T-helper 17 cell (primary cell): Measurements from ENCODE around the gene POLE. TPM values are rescaled to one million over a fixed set of nuclear protein-coding genes. Genes with fewer than 3 reads are reported as not detected.
A peak's percentile ranks its signal among the peaks of the same experiment; 100 is the strongest.

ENCODE experiments used
- ATAC-seq: fragments of 150-1000 bp; cut with Tn5 transposase; 2 replicates; pipeline ENCODE4 v1.10.0; 2021; ENCODE audit warnings: mild to moderate bottlenecking, moderate library complexity
- DNase-seq, 3 donors: peaks; one replicate each; pipeline versions ENCODE4 v3.0.0 to v3.0.0-alpha.2; 2020 to 2021
- H3K9me3 ChIP-seq: one replicate; pipeline ENCODE4 v1.7.0; 2013; ENCODE audit warnings: low read length, mild to moderate bottlenecking; ENCODE audit not compliant: control insufficient read depth, poor library complexity, severe bottlenecking
- H3K27ac Mint-ChIP-seq: one replicate; pipeline ENCODE4 v1.8.0; 2022; ENCODE audit warnings: mild to moderate bottlenecking, moderate library complexity, mixed read lengths
- H3K27me3 Mint-ChIP-seq: one replicate; pipeline ENCODE4 v1.8.0; 2022; ENCODE audit warnings: mixed read lengths
- H3K36me3 Mint-ChIP-seq: one replicate; pipeline ENCODE4 v1.8.0; 2022; ENCODE audit warnings: low read depth, mixed read lengths
- H3K4me1 Mint-ChIP-seq: one replicate; pipeline ENCODE4 v1.8.0; 2022; ENCODE audit warnings: mild to moderate bottlenecking, mixed read lengths
- H3K4me3 Mint-ChIP-seq: one replicate; pipeline ENCODE4 v1.8.0; 2022; ENCODE audit warnings: mild to moderate bottlenecking, moderate library complexity, mixed read lengths
- total RNA-seq, 4 donors: library from RNA in 2 of 4; stranded (reverse) in 2 of 4; gene quantifications; one replicate each; pipeline ENCODE4 v1.2.3 and lab custom pipeline; 2022 to 2026

POLE gene
- total RNA-seq, 2 donors from 2014 or later = 50.4 to 54.7 TPM

DNA sequence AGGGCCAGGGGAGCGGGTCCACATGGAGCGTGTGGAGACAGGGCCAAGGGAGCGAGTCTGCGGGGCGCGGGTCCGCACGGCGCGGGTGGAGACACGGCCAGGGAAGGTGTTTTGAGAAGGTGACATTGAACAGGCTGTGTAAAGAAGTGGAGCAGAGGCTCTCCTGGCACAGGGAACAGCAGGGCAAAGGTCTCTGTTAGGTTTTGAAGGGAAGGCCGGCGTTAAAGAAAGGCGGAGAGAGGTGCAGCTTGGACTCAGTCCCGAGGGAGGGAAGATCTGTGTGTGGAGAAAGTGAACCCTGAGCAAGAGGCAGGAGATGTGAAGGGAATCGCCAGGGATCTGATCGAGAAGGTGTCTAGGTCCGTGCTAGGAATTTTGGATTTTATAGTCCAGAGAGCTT, 2.1 kb upstream of the POLE start:
- Mint-ChIP-seq H3K4me1 (peaks cover 15% of the 10 kb centered on the region), H3K27ac (peak overlapping the region; percentile 72), H3K27me3 (no peaks in the 10 kb centered on the region), H3K36me3 (no peaks in the 10 kb centered on the region), H3K4me3 (peak overlapping the region; percentile 74)
- H3K9me3 ChIP-seq = no peaks in the 10 kb centered on the region
- DNase-seq = no peak
- ATAC-seq = no peak

DNA sequence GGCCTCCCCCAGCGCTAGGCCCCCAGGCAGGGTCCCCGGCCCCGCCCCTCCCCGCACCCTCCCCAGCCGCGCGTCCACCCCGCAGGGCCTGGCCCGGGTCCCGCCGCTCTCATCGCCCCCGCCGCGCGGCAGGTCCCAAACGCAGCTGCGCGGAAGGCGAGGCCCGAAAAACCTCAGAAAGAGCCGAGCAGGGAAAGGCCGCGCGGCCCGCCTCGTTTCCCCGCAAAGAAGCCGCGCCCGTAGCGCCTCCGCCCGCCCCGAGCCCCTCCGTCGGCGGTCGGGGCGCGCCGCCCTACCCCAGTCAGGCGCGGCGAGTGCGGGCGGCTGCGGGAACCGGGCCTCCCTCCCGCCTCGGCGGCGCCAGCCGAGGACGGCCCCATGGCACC, 324 bp downstream of the POLE start:
- no peaks in the 10 kb centered on the region for H3K9me3 ChIP-seq
- H3K36me3 Mint-ChIP-seq = no peaks in the 10 kb centered on the region
- H3K27me3 Mint-ChIP-seq = no peaks in the 10 kb centered on the region
- H3K4me1 Mint-ChIP-seq = peaks cover 15% of the 10 kb centered on the region
- peak overlapping the region; percentile 45 for H3K27ac Mint-ChIP-seq
- DNase-seq (no peak), ATAC-seq (no peak)
- peak overlapping the region; percentile 89 for H3K4me3 Mint-ChIP-seq

DNA sequence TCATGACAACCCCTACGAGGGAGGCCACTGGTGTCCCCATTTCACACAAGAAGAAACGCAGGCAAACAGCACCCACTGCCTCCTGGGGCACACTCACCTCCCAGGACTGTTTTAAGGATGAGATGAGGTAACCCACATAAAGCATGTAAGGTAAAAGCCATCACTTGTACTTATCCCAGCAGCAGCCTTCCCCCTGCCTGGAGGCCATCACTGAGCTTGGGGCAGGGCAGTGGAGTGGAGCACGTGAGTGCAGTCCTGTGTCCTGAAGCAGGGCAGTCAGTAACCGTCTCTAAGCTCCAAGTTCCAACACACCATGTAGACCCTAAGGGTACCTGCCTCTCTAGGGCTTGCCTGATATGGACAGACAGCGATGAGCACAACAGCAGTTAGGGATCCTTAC, 1.7 kb downstream of the POLE start:
- no peak overlapping the region for H3K27ac Mint-ChIP-seq
- no peaks in the 10 kb centered on the region for H3K27me3 Mint-ChIP-seq
- H3K36me3 Mint-ChIP-seq = no peaks in the 10 kb centered on the region
- H3K4me3 Mint-ChIP-seq = peak overlapping the region; percentile 53
- no peak for DNase-seq
- H3K4me1 Mint-ChIP-seq = peaks cover 15% of the 10 kb centered on the region
- H3K9me3 ChIP-seq = no peaks in the 10 kb centered on the region
- ATAC-seq = no peak

DNA sequence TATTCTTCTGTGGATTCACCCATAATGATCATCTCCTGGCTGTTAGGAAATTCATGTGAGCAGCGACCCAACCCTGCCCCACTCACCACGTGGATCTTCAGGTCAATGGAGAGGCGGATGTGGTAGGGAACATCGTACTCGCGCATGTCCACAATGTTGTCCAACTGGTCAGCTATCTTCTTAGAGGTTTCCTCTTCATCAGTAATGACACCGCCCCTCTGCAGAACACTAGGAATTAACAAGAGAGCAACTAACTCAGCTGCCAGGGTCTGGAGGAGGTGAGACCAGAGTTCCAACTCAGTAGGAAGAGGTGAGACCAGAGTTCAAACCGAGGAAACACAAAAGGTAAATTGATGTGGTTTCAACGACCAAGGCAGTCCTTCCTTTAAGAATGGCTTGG, 9.7 kb downstream of the POLE start:
- no peak overlapping the region for H3K27ac Mint-ChIP-seq
- DNase-seq = no peak
- no peak for ATAC-seq
- H3K4me3 Mint-ChIP-seq = no peak overlapping the region
- H3K27me3 Mint-ChIP-seq = no peaks in the 10 kb centered on the region
- H3K9me3 ChIP-seq = no peaks in the 10 kb centered on the region
- peaks cover 3% of the 10 kb centered on the region for H3K4me1 Mint-ChIP-seq
- peaks cover 3% of the 10 kb centered on the region for H3K36me3 Mint-ChIP-seq

DNA sequence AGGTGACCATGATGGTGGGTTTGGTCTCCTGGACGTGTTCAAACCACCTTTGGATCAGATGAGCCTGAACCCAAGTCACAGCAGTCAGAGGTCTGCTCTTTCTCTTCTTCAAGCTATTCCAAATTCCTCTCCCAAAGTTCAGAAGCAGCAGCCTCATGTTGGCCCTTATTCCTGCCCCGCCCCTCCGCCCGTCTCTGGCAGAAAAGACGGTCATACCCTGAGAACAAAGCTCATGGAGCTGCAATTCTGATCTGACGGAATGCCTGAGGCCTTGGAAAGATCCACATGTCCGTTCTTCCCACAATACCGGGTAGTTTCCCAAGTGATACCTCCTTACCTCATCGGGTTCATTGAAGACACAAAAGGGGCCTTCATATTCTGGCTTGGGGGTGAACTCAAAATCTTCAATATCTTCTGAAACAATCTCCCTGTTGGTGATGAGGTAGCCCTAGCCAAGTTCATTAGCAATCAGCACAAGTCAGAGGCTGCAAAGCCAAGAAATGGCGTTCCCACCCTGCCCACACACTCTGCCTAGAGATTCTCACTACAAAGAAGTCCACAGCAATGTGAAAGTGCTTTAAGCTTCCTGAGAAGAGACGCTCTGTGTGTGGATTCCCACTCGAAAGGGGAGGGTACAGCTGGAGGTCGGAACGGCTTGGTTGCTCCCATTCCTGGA, 11.2 kb downstream of the POLE start:
- no peak for ATAC-seq
- H3K36me3 Mint-ChIP-seq = peaks cover 6% of the 10 kb centered on the region
- peaks cover 10% of the 10 kb centered on the region for H3K4me1 Mint-ChIP-seq

DNA sequence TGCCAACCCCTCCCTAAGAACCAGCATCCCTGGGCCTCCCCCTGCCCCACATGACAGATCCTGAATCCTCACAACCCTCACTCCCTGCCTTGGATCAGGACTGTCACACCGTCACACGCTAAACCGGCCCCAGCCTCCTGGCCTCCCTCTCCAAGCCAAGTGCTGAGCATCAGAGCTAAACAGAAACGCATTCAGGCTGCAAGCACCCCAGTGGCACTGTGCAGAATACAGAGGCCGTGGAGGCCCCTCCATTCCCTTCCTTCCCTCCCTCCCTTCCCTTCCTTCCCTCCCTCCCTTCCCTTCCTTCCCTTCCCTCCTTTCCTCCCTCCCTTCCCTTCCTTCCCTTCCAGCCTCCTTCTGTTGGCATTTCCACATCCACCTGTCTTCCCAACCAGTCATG, 12.6 kb downstream of the POLE start:
- Mint-ChIP-seq H3K4me3 (peak overlapping the region; percentile 31), H3K27ac (no peak overlapping the region), H3K4me1 (peaks cover 10% of the 10 kb centered on the region), H3K36me3 (peaks cover 6% of the 10 kb centered on the region), H3K27me3 (no peaks in the 10 kb centered on the region)
- no peaks in the 10 kb centered on the region for H3K9me3 ChIP-seq
- ATAC-seq = no peak
- DNase-seq = no peak

More for the DNA sequence above, 11.2 kb downstream of the POLE start:
- H3K9me3 ChIP-seq = no peaks in the 10 kb centered on the region
- Mint-ChIP-seq H3K27ac (no peak overlapping the region), H3K27me3 (no peaks in the 10 kb centered on the region), H3K4me3 (no peak overlapping the region)
- no peak for DNase-seq

DNA sequence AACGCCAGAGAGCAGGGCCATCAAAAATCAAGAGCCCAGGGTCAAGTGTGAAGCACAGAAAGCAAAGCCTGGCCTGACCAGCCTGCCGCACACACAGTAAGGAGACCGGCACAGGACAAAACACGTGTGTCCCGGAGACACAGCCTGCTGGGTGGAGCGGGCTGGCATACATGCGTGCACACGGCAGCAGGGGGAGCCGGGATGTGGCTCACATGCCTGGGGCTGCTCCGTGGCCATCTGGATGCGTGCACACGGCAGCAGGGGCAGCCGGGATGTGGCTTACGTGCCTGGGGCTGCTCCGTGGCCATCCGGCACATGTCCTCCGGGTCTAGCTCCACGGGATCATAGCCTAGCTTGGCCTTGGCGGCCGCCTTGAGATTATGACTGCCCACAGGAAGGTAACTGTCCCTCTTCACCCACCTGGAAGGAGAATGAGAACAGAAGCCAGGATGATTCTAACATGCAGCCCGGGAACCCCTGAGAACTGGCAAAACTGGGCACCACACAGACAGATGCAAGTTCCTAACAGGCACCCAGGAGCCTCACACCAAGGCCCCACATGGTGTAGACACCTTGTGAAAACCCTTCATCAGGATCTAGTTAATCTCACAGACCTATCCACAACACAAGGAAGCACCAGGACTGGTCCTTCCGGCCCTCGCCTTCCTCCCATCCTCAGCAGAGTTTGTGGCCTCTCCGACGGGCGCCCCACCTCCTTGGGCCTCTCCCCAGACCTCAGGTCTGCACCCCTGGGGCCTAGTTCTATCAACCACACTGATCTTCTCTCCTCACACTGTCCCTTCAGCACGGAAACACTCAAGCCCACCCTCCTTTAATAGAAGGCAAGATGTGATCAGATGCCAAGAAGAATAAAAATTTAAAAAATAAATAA, 13.6 kb downstream of the POLE start:
- no peak overlapping the region for H3K4me3 Mint-ChIP-seq
- peaks cover 6% of the 10 kb centered on the region for H3K36me3 Mint-ChIP-seq
- no peaks in the 10 kb centered on the region for H3K27me3 Mint-ChIP-seq
- no peak for ATAC-seq
- H3K27ac Mint-ChIP-seq = no peak overlapping the region
- no peaks in the 10 kb centered on the region for H3K9me3 ChIP-seq
- DNase-seq = no peak
- peaks cover 10% of the 10 kb centered on the region for H3K4me1 Mint-ChIP-seq

DNA sequence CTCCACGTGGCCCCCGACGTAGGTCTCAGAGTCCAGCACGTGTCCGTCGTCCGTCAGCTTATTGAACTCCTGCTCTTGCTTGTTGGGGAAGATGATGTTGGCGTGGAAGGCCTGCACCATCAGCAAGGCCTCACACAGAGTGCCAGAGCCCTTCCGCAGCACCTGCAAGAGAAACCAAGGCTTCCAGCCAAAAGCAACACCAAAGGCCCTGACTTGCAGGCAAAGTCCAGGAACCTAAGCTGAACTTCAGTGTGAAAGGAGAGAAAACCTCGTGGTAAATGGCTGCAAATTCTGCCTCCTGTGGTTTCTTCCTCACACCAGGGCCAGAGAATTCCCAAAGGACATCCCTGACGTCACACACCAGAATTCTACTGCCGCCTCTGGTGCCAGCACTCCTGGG, 14.5 kb downstream of the POLE start:
- DNase-seq (no peak), ATAC-seq (no peak)
- no peak overlapping the region for H3K27ac Mint-ChIP-seq
- H3K27me3 Mint-ChIP-seq = no peaks in the 10 kb centered on the region
- H3K4me3 Mint-ChIP-seq = no peak overlapping the region
- no peaks in the 10 kb centered on the region for H3K9me3 ChIP-seq
- H3K4me1 Mint-ChIP-seq = peaks cover 10% of the 10 kb centered on the region
- H3K36me3 Mint-ChIP-seq = peaks cover 6% of the 10 kb centered on the region

DNA sequence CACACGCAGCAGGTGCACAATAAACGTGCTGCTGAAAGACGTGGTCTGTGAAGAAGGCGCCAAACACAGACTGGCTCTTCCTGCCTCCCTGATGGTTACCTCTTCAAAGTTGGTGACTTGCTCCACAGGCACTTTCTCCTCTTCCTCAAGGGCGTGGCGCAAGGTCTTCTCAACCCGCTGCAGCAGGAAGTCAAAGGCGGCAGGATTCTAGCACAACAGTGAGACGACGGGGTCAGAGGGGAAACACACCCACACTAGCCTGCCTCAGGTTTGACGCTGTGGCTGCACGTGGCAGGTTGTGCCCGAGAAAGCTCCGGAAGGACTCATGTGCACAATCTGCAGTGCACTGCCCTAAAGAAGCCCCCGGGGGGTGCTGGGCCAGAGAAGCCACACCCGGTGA, 15.0 kb downstream of the POLE start:
- H3K4me1 Mint-ChIP-seq = peaks cover 12% of the 10 kb centered on the region
- no peaks in the 10 kb centered on the region for H3K9me3 ChIP-seq
- H3K27me3 Mint-ChIP-seq = no peaks in the 10 kb centered on the region
- no peak for DNase-seq
- no peak for ATAC-seq
- peaks cover 8% of the 10 kb centered on the region for H3K36me3 Mint-ChIP-seq
- H3K27ac Mint-ChIP-seq = peak overlapping the region; percentile 27
- H3K4me3 Mint-ChIP-seq = peak overlapping the region; percentile 55

DNA sequence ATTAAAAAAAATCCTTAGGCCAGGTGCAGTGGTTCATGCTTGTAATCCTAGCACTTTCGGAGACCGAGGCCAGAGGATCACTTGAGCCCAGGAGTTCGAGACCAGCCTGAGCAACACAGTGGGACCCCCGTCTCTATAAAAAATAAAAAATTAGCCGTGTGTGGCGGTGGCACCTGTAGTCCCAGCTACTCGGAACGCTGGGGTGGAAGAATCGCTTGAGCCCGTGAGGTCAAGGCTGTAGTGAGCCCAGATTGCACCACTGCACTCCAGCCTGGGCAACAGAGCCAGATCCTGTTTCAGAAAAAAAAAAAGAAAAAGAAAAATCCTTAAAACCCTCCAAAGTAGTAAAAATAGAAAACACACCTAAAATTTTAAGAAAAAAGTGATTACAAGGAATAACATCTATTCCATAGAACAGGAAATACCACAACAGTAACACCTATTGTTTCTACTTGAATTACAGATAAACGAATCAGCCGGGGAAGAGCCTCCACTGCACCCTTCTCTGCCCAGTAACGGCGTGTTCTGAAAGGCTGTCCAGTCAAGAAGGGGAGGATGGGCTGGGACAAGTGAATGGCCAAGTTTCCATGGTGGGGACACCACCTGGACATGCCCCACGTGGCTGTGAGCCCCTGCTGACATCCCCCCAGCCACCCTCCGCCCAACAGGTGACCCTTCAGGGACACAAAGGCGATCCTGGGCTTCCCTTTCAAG, 17.8 kb downstream of the POLE start:
- H3K27ac Mint-ChIP-seq = no peak overlapping the region
- peaks cover 13% of the 10 kb centered on the region for H3K4me1 Mint-ChIP-seq
- DNase-seq = no peak
- no peaks in the 10 kb centered on the region for H3K9me3 ChIP-seq
- H3K36me3 Mint-ChIP-seq = peaks cover 17% of the 10 kb centered on the region
- H3K4me3 Mint-ChIP-seq = no peak overlapping the region
- ATAC-seq = no peak
- no peaks in the 10 kb centered on the region for H3K27me3 Mint-ChIP-seq

DNA sequence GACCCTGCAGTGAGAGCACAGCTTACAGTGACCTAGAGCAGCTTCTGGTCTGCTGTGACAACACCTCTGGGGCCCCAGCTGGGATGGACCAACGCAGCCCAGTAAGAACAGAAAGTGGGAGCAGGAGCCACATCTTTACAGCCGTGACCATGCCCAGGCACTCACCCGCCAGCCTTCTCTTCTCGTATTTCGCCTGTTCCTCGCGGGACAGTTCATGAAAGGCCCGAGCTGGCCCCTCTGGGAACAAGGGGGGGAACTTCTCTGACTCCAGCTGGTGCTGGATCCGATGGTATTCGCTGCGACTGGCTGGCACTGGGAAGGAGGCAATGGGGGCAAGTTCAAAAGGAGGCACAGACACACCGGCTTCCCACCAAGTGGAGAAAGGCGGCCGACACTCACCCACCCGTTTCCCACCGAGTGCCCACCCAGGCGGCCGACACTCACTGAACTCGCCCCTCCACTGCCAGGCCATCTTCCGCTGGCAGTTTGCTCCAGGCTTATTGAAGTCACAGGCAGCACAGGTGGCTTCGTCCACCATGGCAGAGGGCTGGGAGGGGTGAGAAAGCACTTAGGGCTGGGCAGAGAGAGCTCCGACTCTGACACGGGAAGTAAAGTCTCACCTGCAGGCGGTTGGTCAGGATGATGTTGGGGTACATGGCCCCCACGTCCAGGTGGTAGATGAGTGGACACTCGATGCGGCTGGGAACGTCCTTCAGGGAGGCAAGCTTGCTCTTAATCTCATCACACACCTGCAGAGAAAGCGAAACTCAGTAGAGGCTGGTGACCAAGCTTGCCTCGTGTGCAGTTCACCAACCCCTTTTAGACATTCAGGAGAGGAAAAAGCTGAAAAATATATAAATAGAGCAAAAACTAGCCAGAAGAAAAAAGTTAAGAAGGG, 18.7 kb downstream of the POLE start:
- no peaks in the 10 kb centered on the region for H3K9me3 ChIP-seq
- ATAC-seq (no peak), DNase-seq (no peak)
- H3K36me3 Mint-ChIP-seq = peaks cover 19% of the 10 kb centered on the region
- H3K27ac Mint-ChIP-seq = no peak overlapping the region
- H3K4me1 Mint-ChIP-seq = peaks cover 11% of the 10 kb centered on the region
- H3K27me3 Mint-ChIP-seq = no peaks in the 10 kb centered on the region
- H3K4me3 Mint-ChIP-seq = no peak overlapping the region

DNA sequence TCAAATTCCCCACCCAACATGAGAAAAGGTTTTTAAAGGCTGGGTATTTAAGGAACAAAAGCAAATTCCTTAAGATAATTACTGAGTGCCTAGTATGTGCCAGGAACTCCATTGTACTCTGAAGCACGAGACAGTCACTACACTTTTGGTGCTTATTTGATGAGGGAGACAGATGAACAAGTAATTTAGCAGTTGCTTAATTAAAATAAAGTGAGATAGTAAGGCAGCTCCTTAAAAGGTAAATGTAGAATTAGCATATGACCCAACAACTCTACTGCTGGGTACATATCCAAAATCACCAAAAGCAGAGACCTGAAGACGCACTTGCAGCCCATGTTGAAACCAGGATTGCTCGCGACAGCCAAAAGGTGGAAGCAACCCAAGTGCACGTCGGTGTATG, 21.3 kb downstream of the POLE start:
- Mint-ChIP-seq H3K27ac (no peak overlapping the region), H3K4me3 (no peak overlapping the region), H3K4me1 (peaks cover 8% of the 10 kb centered on the region), H3K36me3 (peaks cover 19% of the 10 kb centered on the region), H3K27me3 (no peaks in the 10 kb centered on the region)
- ATAC-seq (no peak), DNase-seq (no peak)
- no peaks in the 10 kb centered on the region for H3K9me3 ChIP-seq

DNA sequence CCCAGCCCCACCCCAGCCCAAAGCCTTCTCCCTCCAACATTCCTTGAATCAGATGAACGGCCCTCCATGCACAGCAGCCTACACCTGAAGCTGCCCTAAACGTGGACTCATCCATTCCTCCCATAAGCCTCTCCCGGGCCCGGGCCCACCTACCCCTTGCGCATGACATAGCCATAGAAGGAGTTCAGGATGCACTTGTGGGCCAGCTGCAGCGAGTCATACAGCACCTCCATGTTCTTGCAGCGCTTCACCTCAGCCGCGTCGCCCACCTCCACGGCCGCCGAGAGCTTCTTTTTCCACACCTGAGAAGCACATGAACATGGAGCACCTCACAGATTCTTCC, 22.0 kb downstream of the POLE start:
- Mint-ChIP-seq H3K4me1 (peaks cover 8% of the 10 kb centered on the region), H3K27ac (no peak overlapping the region)

More for the DNA sequence above, 22.0 kb downstream of the POLE start:
- H3K36me3 Mint-ChIP-seq = peaks cover 19% of the 10 kb centered on the region
- H3K4me3 Mint-ChIP-seq = no peak overlapping the region
- DNase-seq (no peak), ATAC-seq (no peak)
- H3K27me3 Mint-ChIP-seq = no peaks in the 10 kb centered on the region
- H3K9me3 ChIP-seq = no peaks in the 10 kb centered on the region
